Epithelial cell of esophagus (primary cell): Measurements from ENCODE around the gene MPDZ.
A peak's percentile ranks its signal among the peaks of the same experiment; 100 is the strongest.

Source experiments
- DNase-seq: peaks from one replicate; pipeline ENCODE4 v3.0.0; 2010; ENCODE audit warnings: low read depth
- H3K4me3 ChIP-seq: 2 replicates; pipeline ENCODE4 v1.5.1; 2011; ENCODE audit warnings: mild to moderate bottlenecking, low read length, control low read depth
- TF ChIP-seq, protein P1 (sequence below): IDR thresholded peaks from 2 replicates; pipeline ENCODE4 v1.5.1; 2011; ENCODE audit warnings: low read depth, mild to moderate bottlenecking, low read length, control low read depth, inconsistent platforms; ENCODE audit not compliant: insufficient read depth; ENCODE audit errors: missing control alignments

MPDZ gene, protein sequence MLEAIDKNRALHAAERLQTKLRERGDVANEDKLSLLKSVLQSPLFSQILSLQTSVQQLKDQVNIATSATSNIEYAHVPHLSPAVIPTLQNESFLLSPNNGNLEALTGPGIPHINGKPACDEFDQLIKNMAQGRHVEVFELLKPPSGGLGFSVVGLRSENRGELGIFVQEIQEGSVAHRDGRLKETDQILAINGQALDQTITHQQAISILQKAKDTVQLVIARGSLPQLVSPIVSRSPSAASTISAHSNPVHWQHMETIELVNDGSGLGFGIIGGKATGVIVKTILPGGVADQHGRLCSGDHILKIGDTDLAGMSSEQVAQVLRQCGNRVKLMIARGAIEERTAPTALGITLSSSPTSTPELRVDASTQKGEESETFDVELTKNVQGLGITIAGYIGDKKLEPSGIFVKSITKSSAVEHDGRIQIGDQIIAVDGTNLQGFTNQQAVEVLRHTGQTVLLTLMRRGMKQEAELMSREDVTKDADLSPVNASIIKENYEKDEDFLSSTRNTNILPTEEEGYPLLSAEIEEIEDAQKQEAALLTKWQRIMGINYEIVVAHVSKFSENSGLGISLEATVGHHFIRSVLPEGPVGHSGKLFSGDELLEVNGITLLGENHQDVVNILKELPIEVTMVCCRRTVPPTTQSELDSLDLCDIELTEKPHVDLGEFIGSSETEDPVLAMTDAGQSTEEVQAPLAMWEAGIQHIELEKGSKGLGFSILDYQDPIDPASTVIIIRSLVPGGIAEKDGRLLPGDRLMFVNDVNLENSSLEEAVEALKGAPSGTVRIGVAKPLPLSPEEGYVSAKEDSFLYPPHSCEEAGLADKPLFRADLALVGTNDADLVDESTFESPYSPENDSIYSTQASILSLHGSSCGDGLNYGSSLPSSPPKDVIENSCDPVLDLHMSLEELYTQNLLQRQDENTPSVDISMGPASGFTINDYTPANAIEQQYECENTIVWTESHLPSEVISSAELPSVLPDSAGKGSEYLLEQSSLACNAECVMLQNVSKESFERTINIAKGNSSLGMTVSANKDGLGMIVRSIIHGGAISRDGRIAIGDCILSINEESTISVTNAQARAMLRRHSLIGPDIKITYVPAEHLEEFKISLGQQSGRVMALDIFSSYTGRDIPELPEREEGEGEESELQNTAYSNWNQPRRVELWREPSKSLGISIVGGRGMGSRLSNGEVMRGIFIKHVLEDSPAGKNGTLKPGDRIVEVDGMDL (N-terminal part only)

DNA sequence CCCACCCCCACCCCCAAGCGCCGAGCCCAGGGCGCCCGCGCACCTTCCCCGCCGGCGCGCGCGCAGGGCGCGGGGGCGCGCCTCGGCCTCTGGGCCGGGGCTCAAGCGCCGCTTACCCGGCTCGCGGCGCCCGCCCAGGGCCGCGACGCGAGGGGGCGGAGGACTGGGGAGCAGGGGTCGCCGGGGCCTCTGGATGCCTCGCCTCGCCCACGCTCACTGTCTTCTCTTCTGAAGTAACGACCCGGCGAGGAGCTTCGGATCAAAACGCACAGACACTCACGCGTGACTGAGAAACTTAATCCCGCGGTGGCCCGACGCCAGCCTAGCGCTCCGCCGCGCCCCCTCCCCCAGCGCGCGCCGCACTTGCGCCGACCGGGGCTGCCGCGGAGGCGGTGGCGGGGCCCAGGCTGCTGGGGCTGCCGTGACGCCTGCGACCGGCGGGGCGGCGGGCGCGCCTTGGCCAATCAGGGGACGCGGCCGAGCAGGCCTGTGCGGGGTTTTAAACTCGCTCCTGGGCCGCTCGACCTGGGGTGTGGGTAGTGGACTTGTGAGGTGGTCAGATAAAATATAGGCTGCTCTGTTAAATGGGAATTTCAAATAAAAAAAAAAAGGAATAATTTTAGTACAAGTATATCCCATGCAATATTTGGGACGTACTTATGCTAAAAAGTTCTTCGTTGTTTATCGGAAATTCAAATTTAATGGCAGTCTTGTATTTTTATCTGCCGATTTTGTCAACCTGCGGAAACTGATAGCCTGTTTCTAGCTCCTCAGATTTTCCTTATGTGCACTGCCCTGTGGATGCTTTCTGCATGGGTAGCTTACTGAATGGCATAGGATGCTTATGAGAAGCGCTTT lies at the start of gene MPDZ:
Gene MPDZ (minus strand): TSS at position 409 of the 858 bp plus-strand sequence. CDS start 29,377 bp downstream, outside the sequence.
- TF ChIP-seq, protein P1, sequence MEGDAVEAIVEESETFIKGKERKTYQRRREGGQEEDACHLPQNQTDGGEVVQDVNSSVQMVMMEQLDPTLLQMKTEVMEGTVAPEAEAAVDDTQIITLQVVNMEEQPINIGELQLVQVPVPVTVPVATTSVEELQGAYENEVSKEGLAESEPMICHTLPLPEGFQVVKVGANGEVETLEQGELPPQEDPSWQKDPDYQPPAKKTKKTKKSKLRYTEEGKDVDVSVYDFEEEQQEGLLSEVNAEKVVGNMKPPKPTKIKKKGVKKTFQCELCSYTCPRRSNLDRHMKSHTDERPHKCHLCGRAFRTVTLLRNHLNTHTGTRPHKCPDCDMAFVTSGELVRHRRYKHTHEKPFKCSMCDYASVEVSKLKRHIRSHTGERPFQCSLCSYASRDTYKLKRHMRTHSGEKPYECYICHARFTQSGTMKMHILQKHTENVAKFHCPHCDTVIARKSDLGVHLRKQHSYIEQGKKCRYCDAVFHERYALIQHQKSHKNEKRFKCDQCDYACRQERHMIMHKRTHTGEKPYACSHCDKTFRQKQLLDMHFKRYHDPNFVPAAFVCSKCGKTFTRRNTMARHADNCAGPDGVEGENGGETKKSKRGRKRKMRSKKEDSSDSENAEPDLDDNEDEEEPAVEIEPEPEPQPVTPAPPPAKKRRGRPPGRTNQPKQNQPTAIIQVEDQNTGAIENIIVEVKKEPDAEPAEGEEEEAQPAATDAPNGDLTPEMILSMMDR = no peak
- peak within 1 kb of the TSS; percentile 54 for H3K4me3 ChIP-seq
- DNase-seq = peak; percentile 64

DNA sequence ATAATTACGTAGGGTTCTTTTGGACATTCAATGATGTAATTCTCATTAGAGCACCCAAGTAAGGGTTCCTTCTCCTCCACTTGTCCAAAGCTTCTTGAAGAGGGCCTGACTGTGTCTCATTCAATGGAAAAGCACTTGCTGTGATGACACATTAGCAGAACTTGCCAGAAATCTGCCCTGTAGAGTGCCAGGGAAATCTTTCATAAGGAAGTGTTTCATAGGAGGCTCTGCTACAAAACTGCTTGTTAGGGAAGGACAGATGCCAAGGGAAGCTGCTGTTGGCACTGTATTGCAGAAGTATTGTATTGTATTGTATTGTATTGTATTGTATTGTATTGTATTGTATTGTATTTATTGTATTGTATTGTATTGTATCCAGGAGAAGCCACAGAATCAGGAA lies 45.5 kb upstream of the MPDZ start:
- TF ChIP-seq, protein P1 = no peak
- peak; percentile 38 for DNase-seq
- no peak overlapping the region for H3K4me3 ChIP-seq

DNA sequence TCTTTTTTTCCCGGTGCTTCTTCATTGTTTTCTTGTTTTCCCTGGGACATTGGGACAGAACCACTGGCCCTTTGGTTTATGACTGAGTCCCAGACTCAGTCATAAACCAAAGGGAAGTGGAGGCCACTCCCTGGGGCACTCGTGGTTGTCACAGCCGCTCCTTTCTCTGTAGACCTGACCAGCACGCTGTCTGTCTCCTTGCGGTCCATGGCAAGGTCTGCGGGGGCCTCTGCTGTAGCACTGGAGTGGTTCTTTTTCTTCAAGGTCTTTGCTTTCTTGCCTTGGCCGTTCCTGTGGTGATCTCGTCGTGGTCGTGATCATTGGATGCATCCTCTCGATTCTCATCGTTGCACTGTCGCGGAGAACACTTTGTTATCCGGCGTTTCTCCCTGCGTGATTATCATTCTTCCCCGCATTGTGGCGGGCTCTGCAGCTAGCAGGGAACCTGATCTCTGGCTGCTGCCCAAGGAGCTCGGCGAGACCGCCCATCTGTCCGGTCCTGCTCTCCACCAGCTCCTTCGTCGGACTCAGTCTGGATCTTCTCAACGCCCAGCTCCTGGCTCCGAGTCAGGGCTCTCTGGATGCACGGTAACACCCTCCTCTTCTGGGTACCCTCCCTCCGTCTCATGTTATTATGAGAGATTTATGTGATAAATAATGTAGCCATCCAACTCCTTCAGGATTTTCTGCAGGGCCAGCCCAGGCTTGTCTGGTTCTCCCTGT lies 43.5 kb upstream of the MPDZ start:
- no peak overlapping the region for H3K4me3 ChIP-seq
- DNase-seq = no peak
- TF ChIP-seq, protein P1 = no peak

DNA sequence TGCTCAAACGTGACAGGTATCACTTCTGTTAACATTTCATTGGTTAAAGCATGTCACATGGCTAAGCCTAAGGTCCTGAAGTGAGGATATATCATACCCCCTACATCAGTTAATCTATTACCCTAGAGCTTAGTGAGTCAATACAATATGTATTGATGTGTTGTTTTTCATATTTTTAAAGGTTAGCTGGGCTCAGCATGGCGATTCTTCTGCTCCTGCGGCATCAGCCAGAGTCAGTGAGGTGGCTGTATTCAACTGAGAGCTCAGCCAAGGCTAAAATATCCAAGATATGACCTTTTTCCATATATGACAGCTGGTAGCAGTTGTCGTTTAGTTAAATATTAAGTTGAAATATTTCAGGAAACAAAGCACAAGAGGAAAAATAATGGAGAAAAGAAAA lies 38.5 kb upstream of the MPDZ start:
- H3K4me3 ChIP-seq = no peak overlapping the region
- TF ChIP-seq, protein P1 = no peak
- no peak for DNase-seq

DNA sequence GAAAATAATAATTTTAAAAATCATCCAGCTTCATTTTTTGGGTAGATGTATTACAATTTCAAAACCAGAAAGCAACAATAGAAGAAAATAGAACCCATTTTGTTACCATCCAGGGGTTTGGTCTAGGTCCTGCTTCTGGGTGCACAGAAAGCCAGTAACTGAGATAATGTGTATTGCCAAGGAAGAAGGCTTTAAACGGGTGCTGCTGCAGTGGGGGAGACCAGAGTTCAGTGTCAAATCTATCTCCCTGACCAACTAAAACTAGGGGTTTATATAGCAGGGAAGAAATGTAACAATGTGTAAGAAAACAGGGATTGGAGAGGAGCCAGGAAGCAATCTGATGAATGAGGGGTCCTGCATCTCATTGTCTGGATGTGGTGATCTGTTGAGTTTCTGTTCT lies 17.5 kb upstream of the MPDZ start:
- no peak for DNase-seq
- H3K4me3 ChIP-seq = no peak overlapping the region
- TF ChIP-seq, protein P1 = no peak
